HG03139 (cell line): Measurements from ENCODE around the gene HABP2.
A peak's percentile ranks its signal among the peaks of the same experiment; 100 is the strongest.

Source experiments
- ATAC-seq: cut with Tn5 transposase; IDR thresholded peaks from one replicate; pipeline ENCODE4 v1.9.1; 2021; ENCODE audit not compliant: unreplicated experiment

The HABP2 gene

GRCh38 chr10:113555751-113556150 lies 2.9 kb downstream of the HABP2 start:
- ATAC-seq, result no peak

GRCh38 chr10:113557424-113557862 lies 4.6 kb downstream of the HABP2 start:
- ATAC-seq, result no peak

GRCh38 chr10:113557903-113558321 lies 5.1 kb downstream of the HABP2 start:
- no peak for ATAC-seq

DNA sequence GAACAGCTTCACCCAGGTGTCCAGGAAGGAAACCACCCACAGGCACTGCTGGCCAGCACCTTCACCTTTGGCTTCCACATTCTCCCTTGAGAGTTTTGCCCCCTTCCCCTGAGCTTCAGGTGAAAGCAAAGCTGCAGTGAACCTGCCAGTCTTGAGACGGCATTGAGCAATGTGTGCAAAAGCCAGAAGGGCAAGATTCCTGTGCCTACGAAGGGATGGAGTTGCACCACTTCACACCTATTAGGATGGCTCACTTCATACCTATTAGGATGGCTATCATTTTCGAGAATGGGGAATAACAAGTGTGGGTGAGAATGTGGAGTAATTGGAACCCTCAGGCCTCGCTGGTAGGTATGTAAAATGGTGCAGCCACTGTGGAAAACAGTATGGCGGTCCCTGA lies 7.2 kb downstream of the HABP2 start:
- ATAC-seq, result no peak

DNA sequence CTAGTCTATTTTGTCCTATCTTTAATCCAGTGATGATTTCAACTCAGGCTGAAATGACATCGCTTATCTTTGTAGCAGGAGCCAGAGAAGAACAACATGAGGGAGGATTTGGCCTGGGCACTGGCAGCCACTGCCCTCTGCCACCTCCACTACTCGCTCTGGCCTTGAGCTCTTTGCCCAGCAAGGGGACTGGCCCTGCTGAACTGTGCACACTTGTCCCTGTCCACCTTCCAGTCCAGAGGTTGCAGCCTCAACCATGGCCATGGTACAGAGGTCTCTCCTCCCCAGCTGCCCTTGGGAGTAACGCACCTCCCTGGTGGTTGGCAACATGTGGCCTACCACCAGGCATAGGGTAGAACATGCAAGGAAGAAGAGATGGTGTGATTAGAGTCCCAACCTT lies 8.4 kb downstream of the HABP2 start:
- ATAC-seq, result no peak

- ATAC-seq, result no peak
Observed at GRCh38 chr10:113562069-113562468, 9.2 kb downstream of the HABP2 start.

- no peak for ATAC-seq
Observed at GRCh38 chr10:113562704-113563103, 9.9 kb downstream of the HABP2 start.

- peak; percentile 97 for ATAC-seq
Observed at GRCh38 chr10:113563306-113564088, 10.6 kb downstream of the HABP2 start.

GRCh38 chr10:113565364-113565763 lies 12.5 kb downstream of the HABP2 start:
- no peak for ATAC-seq

GRCh38 chr10:113566888-113567287 lies 14.0 kb downstream of the HABP2 start:
- no peak for ATAC-seq

- no peak for ATAC-seq
Observed at GRCh38 chr10:113569576-113569975, 16.7 kb downstream of the HABP2 start.

DNA sequence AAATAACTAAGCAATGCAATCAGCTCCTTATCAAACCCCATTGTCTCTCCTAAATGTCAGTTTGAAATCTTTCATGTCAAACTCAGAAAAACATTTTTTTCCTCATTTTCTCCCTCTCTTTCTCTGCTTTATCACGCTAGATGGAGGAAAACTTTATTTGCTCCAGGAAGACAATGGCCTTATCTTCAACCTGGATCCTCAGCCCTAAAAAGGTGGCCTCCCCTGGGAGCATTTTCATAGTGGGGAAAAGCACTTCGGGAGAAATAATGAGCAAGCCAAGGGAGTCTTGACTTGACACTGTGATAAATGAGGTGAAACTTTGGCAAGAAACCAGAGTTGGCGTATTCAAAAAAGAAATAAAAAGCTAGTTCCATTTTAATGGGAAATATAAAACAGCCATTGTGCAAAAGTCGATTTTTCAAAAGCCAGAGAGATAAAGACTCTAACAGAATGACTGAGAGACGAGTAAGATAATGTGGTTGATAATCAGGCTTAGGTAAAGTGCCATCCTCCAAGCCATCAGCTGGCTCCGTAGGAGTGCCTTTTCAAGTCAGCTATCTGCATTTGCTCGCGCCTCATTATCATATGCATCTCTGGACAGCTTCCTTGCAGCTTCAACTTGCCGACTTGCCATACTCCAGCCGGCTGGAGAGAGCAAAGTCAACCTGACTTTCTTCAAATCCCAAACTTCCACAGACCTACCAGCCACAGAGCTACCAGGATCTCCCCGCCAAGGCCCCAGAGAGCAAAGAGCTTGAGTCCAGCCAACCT lies 19.9 kb downstream of the HABP2 start:
- ATAC-seq, result no peak

GRCh38 chr10:113573368-113573767 lies 20.5 kb downstream of the HABP2 start:
- ATAC-seq, result no peak

- ATAC-seq, result no peak
Observed at GRCh38 chr10:113576852-113577251, 24.0 kb downstream of the HABP2 start.

GRCh38 chr10:113578773-113579172 lies 25.9 kb downstream of the HABP2 start:
- no peak for ATAC-seq

GRCh38 chr10:113581092-113581491 lies 28.2 kb downstream of the HABP2 start:
- no peak for ATAC-seq

DNA sequence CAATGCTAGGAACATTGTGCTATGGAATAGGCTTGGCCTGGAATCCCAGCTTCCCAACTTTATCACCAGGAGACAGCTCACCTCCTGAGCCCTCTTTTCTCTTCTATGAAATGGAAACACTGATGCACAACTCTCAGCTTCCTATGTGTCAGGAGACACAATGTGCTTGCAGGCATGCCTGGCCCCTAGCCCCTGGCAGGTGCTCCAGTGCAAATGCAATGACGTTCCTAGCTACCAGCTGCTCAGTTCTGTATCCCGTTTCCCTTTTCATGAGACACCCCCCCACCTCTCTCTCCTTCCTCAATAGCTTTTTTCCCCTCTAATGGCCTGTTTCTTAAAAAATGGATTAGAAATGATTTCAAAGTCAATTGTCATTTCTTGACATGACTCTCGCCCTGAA lies 30.7 kb downstream of the HABP2 start:
- no peak for ATAC-seq

GRCh38 chr10:113585949-113586348 lies 33.1 kb downstream of the HABP2 start:
- no peak for ATAC-seq

- no peak for ATAC-seq
Observed at GRCh38 chr10:113589201-113589770, 36.4 kb downstream of the HABP2 start.

- ATAC-seq, result no peak
Observed at GRCh38 chr10:113590581-113590980, 37.7 kb downstream of the HABP2 start.

DNA sequence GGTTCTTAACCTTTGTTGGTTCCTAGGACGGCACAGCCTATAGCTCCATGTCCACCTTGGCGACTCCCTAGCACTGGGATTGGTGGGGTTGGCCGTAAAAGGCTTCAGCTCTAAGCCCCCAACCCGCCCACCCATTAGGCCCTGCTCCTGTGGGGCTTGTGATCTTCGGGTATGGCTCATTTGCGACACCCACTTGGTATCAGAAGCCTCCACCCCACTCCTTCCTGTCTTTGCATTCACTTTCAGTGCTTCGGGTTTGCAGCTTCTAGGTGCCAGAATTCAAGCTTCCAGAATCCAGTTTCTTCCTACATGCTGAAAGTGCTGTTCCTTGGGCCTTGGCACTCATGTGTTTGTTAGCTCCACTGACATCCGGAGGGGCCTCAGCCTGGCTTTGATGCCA lies 39.5 kb downstream of the HABP2 start:
- ATAC-seq, result no peak

GRCh38 chr10:113594652-113595051 lies 41.8 kb downstream of the HABP2 start:
- no peak for ATAC-seq
